PC-9 (cell line): ENCODE data around the gene FOXF2.

Experiments used
- EZH2 ChIP-seq: fragments of 200-600 bp; sonication (generic); IDR thresholded peaks from 2 replicates; pipeline ENCODE4 v1.8.0; 2017; ENCODE audit warnings: antibody characterized with exemption, low read depth
- TF ChIP-seq, protein P1 (sequence below): fragments of 200-600 bp; sonication (generic); conservative IDR thresholded peaks from 2 replicates; pipeline ENCODE4 v1.6.1; 2017; ENCODE audit warnings: mixed run types, antibody characterized with exemption, mild to moderate bottlenecking, moderate library complexity

DNA sequence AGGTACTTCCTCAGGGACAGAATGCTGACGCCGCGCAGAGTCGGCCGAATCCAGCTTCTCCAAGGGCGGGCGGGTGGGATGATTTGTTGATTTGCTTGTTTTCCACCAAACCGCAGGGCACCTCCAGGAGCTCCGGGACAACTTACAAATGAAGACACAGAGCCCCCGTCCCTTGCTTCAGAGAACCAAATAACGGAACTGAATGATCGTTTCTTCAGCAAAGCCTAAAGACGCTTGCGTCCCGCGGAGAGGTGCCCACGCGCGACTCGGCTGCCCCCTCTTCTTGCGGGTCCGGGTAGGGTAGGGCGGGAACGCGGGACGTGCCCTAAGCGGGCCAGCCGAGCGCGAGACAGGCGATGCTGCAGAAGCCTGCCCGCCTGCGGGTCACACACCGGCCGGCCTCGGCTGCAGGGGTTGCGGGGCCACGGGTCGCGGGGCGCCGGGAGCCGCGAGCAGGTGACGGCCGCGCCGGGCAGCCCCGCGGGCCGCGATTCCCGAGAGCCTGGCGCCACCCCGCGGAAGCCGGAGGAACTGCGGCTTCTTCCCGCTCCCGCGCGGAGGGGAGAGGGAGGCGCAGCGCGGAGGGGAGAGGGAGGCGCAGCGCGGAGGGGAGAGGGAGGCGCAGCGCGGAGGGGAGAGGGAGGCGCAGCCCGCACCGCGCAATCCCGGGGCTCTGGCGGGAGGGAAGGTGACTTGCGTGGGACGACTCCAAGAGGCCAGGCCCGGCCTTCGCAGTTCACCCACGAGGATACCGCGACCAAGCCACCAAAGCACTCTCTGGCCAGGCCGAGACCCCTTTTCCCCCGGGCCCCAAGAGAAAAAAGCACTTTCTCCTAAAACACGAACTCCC, 7.7 kb upstream of the FOXF2 start:
- TF ChIP-seq, protein P1, sequence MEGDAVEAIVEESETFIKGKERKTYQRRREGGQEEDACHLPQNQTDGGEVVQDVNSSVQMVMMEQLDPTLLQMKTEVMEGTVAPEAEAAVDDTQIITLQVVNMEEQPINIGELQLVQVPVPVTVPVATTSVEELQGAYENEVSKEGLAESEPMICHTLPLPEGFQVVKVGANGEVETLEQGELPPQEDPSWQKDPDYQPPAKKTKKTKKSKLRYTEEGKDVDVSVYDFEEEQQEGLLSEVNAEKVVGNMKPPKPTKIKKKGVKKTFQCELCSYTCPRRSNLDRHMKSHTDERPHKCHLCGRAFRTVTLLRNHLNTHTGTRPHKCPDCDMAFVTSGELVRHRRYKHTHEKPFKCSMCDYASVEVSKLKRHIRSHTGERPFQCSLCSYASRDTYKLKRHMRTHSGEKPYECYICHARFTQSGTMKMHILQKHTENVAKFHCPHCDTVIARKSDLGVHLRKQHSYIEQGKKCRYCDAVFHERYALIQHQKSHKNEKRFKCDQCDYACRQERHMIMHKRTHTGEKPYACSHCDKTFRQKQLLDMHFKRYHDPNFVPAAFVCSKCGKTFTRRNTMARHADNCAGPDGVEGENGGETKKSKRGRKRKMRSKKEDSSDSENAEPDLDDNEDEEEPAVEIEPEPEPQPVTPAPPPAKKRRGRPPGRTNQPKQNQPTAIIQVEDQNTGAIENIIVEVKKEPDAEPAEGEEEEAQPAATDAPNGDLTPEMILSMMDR, result peak; percentile 67
- TF ChIP-seq EZH2, result no peak
